ENCODE measurements around the gene ARPC5L. TPM values are rescaled to one million over a fixed set of nuclear protein-coding genes. Genes with fewer than 3 reads are reported as not detected.

Gene ARPC5L
- total RNA-seq, 1 donor from 2014 or later = 35.1 TPM

DNA sequence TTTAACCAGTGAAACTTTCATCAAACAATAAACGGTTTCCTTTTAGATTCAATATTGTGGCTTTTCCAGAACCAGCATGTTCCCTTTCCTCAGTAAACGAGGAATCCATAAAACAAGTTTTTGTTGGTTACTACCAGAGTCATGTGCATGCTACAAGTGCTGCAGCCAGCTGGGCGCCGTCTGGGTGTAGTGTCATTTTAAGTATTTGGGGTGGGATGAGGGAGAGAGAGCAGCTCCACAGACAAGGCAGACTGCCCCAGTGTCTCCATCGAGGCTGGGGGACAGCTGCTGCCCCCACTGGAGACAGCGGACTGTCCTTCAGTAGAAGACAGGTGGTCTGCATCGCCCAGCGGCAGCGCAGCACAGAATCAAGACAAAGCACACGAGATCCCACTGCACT lies 17.3 kb downstream of the ARPC5L start:
- H3K4me3 Mint-ChIP-seq (ENCODE audit: unreplicated experiment) = no peak overlapping the region
- no peaks in the 10 kb centered on the region for H3K9me3 Mint-ChIP-seq (ENCODE audit: low read depth)
- DNase-seq (ENCODE audit: low spot score) = no peak
- peaks cover 16% of the 10 kb centered on the region for H3K4me1 Mint-ChIP-seq (ENCODE audit: low read depth)
- no peaks in the 10 kb centered on the region for H3K27me3 Mint-ChIP-seq (ENCODE audit: low read depth)
- H3K36me3 Mint-ChIP-seq (ENCODE audit: low read depth) = peaks cover 15% of the 10 kb centered on the region
- TF ChIP-seq, protein P1, sequence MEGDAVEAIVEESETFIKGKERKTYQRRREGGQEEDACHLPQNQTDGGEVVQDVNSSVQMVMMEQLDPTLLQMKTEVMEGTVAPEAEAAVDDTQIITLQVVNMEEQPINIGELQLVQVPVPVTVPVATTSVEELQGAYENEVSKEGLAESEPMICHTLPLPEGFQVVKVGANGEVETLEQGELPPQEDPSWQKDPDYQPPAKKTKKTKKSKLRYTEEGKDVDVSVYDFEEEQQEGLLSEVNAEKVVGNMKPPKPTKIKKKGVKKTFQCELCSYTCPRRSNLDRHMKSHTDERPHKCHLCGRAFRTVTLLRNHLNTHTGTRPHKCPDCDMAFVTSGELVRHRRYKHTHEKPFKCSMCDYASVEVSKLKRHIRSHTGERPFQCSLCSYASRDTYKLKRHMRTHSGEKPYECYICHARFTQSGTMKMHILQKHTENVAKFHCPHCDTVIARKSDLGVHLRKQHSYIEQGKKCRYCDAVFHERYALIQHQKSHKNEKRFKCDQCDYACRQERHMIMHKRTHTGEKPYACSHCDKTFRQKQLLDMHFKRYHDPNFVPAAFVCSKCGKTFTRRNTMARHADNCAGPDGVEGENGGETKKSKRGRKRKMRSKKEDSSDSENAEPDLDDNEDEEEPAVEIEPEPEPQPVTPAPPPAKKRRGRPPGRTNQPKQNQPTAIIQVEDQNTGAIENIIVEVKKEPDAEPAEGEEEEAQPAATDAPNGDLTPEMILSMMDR (IDR thresholded peaks at IDR 0.05) = no peak
- no peak overlapping the region for H3K27ac Mint-ChIP-seq (ENCODE audit: unreplicated experiment)

DNA sequence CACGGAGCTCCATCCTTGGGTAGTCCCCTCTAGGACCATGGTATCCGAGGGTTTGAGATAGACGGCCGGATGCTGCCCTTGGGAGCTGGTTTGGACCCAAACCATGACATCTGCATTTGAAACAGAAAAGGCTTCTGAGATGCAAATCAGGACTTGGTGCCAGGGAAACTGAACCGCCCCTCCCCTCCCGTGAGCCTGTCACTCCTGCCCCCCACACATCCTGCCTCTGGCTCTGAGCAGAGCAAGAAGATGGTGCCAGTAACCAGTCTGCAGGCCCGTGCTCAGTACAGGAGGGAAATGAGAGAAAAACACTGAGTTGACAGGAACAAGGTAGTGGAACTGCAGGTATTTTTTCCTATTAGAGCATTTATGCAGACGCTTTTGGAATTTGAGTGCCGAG lies 18.6 kb downstream of the ARPC5L start:
- Mint-ChIP-seq H3K27me3 (ENCODE audit: low read depth) (no peaks in the 10 kb centered on the region), H3K4me1 (ENCODE audit: low read depth) (peaks cover 16% of the 10 kb centered on the region), H3K27ac (ENCODE audit: unreplicated experiment) (no peak overlapping the region), H3K9me3 (ENCODE audit: low read depth) (no peaks in the 10 kb centered on the region), H3K4me3 (ENCODE audit: unreplicated experiment) (no peak overlapping the region), H3K36me3 (ENCODE audit: low read depth) (peaks cover 15% of the 10 kb centered on the region)
- no peak for DNase-seq (ENCODE audit: low spot score)
- TF ChIP-seq, protein P1 (IDR thresholded peaks at IDR 0.05) = no peak

DNA sequence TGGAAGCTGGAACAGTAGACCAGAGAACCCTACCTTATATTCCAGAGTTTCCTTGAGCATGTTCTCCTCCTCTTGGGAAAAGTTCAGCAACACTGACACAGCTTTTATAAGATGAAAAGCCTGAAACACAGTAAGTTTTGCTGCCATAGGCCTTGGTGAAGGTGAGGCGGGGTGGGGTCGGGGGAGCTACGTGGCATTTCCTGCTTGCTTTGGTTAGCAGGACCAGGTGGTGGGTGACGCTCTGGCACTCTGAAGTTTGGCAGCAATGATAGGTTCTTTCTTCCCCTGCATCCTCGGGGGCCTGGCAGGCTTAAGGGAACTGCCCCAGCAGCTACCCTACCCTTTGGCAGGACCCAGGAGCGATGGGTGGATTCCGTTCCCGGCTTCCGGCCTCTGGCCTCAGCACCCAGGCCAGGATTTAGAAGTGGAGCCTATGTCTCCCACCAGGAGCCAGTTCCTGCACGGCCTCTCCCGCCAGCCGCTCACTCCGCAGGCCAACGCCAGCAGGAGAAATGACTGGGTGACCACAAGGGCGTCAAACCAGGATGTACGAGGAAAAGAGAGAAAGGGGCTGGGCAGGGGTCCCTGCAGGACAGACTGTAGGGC lies 19.3 kb downstream of the ARPC5L start:
- H3K4me3 Mint-ChIP-seq (ENCODE audit: unreplicated experiment) = no peak overlapping the region
- no peak overlapping the region for H3K27ac Mint-ChIP-seq (ENCODE audit: unreplicated experiment)
- H3K9me3 Mint-ChIP-seq (ENCODE audit: low read depth) = no peaks in the 10 kb centered on the region
- DNase-seq (ENCODE audit: low spot score) = no peak
- peaks cover 23% of the 10 kb centered on the region for H3K36me3 Mint-ChIP-seq (ENCODE audit: low read depth)
- H3K27me3 Mint-ChIP-seq (ENCODE audit: low read depth) = no peaks in the 10 kb centered on the region
- TF ChIP-seq, protein P1 (IDR thresholded peaks at IDR 0.05) = no peak
- peaks cover 16% of the 10 kb centered on the region for H3K4me1 Mint-ChIP-seq (ENCODE audit: low read depth)

DNA sequence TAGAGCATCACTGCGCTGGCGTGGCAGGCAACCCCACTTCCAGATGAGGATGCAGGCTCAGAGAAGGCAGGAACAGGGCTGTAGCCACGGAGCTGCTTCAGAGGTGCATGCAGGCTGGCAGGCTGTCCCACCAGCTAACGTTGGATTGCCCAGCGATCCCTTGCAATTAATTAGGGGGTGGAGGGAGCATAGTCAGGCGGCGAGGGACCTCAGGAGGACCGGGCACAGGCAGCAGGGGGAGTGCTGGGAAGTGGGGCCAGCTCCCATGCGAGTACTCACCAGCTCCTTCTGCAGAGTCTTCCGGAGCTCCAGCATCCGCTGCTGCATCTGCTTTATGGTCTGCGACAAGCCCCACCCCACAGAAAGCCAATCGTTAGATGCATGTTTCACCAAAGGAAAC lies 20.3 kb downstream of the ARPC5L start:
- peaks cover 27% of the 10 kb centered on the region for H3K36me3 Mint-ChIP-seq (ENCODE audit: low read depth)
- H3K27me3 Mint-ChIP-seq (ENCODE audit: low read depth) = no peaks in the 10 kb centered on the region
- no peak overlapping the region for H3K27ac Mint-ChIP-seq (ENCODE audit: unreplicated experiment)
- TF ChIP-seq, protein P1 (IDR thresholded peaks at IDR 0.05) = no peak
- peaks cover 9% of the 10 kb centered on the region for H3K4me1 Mint-ChIP-seq (ENCODE audit: low read depth)
- no peak overlapping the region for H3K4me3 Mint-ChIP-seq (ENCODE audit: unreplicated experiment)
- H3K9me3 Mint-ChIP-seq (ENCODE audit: low read depth) = no peaks in the 10 kb centered on the region
- no peak for DNase-seq (ENCODE audit: low spot score)

DNA sequence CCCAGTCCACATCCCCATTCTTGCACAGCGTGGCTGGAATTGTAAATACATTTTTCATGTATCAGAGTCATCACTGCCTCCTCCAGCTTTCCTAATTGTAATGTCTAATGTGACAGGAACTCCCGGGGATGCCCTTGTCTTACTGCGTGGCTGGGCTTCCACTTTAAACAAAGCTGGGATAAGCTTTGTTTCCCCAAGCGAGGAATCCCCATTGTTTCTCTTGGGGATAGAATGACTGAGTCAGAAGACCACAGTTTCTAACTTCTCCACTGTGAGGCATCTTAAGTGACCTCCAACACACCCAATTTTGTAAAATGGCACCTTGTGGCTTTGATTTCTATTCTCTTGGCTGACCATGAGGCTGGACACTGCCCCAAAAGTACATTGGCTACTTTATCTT lies 22.4 kb downstream of the ARPC5L start:
- H3K27ac Mint-ChIP-seq (ENCODE audit: unreplicated experiment) = no peak overlapping the region
- H3K36me3 Mint-ChIP-seq (ENCODE audit: low read depth) = peaks cover 28% of the 10 kb centered on the region
- H3K4me1 Mint-ChIP-seq (ENCODE audit: low read depth) = no peaks in the 10 kb centered on the region
- TF ChIP-seq, protein P1 (IDR thresholded peaks at IDR 0.05) = no peak
- H3K27me3 Mint-ChIP-seq (ENCODE audit: low read depth) = no peaks in the 10 kb centered on the region
- H3K4me3 Mint-ChIP-seq (ENCODE audit: unreplicated experiment) = no peak overlapping the region
- DNase-seq (ENCODE audit: low spot score) = no peak
- no peaks in the 10 kb centered on the region for H3K9me3 Mint-ChIP-seq (ENCODE audit: low read depth)
